NCI-H526 (cell line): ENCODE results near the gene XIAP.
A peak's percentile ranks its signal among the peaks of the same experiment; 100 is the strongest.
"Not testable (repeated sequence)": the region's sequence is repeated elsewhere in the genome, so short reads cannot be mapped to it uniquely, and the experiment has no call there.

Experiments
- DNase-seq, 2 experiments: peaks; one replicate each; lab custom pipeline; 2025; lab: John Stamatoyannopoulos, UW

XIAP gene

GRCh38 chrX:123876177-123876576, 16.3 kb downstream of the XIAP start:
- no peak for DNase-seq

DNA sequence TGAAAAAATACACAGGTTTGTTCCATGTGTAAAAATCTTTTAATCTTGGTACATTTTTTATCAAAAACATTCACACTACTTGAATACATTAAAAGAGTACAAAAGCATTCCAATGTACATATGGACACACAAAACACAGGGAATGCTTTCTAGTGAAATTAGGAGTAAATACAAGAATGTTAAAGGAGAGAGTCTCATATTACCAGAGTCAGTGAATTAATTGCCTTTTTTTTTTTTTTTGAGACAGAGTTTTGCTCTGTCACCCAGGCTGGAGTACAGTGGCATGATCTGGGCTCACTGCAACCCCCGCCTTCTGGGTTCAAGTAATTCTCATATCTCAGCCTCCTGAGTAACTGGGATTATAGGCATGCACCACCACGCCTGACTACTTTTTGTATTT, 17.0 kb downstream of the XIAP start:
- no peak for DNase-seq

DNA sequence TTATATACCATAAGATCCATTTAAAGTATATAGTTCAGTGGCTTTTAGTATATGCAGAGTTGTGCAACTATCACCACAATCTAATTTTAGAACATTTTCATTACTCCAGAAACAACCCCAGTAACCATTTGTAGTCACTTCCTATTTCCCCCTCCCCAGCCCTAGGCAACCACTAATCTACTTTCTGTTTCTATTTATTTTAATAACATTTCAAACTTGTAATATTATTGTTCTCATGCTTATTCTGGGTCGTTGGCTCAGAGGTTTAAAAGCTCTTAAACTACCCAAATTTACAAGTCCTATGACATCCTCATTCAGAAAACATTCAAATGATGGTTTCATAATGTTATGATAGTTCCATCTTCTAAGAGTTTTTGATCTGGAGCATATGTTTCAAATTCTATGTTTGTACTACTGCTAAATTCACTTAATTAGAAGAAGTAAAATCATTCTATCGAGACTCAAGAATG, 18.4 kb downstream of the XIAP start:
- no peak for DNase-seq

DNA sequence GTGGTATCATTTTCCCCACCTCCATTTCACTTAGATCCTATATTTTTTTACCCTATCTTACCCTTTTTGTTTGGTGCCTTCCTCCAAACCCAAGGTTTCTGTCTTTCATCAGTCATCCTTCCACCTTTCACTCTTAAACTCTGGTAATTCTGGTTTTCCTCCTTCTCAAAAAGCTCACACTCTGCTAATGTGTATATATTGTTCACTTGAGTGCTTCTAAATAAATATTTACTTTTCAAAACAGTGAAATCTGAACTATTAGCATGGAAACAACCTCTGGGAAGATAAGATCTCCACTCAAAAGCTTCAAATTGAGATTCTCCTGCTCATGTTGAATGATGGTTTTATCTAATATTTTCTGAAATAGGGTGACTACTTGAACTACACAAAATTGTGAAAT, 21.5 kb downstream of the XIAP start:
- no peak for DNase-seq

DNA sequence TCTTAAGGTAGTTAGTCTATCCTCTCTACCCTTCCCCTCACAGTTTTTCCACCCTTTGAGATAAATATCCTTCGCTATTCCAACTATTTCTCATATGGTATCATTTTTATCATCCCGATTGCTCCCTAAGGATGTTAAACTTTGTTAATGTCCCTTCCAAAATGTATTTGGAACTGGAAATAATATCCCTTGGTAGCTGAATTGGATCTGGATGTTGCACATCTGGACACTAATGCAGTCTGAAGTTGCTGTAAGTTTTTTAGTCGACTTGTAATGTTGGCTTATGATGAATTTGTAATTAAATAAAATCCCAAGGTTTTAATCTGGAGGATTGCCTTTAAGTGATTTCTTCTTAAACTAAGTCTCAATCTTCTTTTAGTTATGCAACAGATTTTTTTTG, 22.5 kb downstream of the XIAP start:
- DNase-seq = no peak

DNA sequence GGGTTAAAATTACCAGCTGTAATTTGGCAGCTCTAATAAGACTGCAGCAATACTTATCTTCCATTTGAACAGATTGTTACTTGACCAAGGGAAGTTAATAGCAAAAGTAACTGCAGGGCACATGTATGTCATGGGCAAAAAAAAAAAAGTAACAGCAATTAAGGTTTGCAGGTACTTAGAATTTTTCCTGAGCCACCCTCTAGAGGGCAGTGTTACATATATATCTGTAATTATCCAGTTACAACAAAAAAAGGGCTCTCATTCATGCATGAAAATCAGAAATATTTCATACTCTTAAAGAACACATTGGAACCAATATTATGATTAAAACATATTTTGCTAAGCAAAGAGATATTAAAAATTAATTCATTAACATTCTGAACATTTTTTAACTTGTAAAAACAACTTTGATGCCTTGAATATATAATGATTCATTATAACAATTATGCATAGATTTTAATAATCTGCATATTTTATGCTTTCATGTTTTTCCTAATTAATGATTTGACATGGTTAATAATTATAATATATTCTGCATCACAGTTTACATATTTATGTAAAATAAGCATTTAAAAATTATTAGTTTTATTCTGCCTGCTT, 25.1 kb downstream of the XIAP start:
- peak in 1 of 2 experiments; percentile 50 for DNase-seq

- no peak for DNase-seq
Measured at GRCh38 chrX:123899701-123900100, 39.8 kb downstream of the XIAP start.

GRCh38 chrX:123903261-123903660, 43.4 kb downstream of the XIAP start:
- DNase-seq = not testable (repeated sequence)

- no peak for DNase-seq
Measured at GRCh38 chrX:123905332-123905731, 45.5 kb downstream of the XIAP start.

DNA sequence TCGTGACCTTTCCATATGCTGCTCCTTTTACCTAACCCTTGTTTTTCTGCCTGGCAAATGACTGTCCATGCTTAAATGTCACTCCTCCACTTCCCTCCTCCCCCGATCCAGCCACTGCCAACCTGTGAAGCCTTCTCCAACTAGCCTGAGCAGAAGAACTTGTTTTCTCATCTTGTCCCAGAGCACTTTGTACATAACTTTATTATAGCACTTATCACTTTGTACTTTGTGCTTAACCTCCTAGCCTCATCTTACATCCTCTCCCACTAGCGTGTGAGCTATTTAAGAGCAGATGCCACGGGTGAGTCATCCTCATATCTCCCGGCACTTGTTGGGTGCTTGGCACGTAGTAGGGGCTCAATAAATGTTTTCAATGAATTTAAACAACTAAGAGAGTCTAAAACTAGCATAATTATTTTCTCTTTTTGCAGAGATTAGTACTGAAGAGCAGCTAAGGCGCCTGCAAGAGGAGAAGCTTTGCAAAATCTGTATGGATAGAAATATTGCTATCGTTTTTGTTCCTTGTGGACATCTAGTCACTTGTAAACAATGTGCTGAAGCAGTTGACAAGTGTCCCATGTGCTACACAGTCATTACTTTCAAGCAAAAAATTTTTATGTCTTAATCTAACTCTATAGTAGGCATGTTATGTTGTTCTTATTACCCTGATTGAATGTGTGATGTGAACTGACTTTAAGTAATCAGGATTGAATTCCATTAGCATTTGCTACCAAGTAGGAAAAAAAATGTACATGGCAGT, 46.9 kb downstream of the XIAP start:
- DNase-seq = no peak

GRCh38 chrX:123909523-123909922, 49.7 kb downstream of the XIAP start:
- DNase-seq = no peak

DNA sequence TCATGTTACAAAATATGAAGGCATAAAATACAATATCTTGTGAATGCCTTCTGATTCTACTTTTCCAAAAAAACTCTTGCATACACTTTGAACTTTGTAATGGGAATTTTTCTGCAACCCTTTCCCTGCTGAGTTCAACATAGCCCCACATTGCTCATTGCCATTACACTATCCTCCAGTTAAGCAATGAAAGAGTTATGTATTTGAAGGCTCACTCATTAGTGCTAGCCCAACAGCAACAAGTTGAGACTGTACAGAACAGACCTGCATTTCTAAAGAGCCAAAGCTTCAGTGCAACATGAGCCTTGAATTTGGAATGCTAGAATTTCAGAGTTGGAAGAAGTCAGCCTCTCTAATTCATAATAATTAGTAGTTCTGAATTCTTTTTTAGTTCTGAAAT, 57.2 kb downstream of the XIAP start:
- no peak for DNase-seq

DNA sequence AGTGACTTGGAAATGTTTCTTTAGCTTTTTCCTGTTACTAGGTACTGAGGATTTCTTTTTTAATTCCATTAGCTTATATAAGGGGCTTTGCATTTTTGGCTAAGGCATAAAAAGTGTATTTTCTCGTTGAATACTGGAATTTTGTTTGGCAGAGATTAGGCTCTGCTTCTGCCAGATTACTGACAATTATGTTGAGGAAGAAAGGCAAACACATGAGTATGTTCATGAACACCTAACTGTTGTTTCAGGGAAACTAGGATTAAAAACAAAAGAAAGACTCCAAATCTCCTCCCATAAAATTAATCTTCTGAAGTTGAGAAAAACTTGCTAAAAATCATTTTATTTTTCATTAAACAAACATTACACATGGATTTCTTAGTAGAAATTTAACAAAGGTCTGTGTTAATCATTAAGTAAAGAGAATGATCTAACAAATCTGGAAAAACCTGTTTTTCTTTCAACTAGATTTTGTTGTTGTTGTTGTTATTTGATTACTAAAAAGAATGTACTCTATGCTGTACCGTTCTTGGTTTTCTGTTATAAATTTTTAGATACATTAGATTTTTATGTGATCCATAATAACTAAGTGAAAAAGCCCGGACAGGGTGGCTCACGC, 58.4 kb downstream of the XIAP start:
- DNase-seq = no peak

DNA sequence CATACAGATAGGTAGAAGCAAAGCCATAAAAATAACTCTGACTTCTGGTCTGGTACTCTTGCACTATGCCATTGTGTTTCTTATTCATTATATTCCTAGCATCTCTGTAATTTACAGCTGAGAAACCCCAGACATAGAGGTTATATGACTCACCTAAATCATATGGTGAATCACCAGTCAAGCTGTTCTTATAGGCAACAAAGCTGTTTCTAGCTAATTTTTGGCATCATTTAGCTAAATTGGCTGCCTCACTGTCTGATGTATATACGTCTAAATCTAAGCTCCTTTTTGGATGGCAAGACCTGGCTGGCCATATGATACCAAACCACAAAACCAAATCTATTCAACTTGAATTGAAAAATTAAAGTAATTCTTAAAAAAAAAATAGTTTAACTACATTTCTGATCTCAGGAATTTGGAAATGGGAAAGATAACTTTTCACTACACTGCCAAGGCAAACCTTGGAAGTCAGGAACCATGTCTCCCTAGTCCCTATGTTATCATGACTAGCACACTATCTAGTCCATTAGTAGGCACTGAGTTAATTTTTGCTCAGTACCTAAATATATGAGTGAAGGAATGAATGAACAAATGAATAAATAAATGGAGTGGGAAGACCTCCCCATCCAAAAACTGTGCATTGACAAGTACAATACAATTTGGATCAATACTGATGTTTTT, 60.4 kb downstream of the XIAP start:
- DNase-seq = no peak

- DNase-seq = no peak
Measured at GRCh38 chrX:123923211-123923610, 63.4 kb downstream of the XIAP start.

DNA sequence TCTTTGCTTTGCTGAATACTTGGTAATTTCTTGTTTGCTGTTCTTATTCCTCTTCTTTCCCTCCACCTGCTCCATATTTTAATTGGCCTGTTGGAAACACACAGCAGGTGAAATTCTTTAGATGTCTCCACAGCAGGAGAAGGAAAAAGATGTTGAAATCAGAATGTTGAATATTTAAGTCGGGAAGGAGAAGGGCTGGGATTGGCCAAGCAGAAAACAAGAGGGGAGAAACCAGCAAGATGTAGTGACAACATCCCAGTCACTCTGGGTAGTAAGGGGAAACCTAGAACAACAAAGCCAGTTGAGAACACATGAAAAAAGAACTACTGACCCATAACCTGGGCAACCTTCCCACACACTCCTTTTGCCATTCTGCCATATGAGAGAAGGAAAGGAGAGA, 64.3 kb downstream of the XIAP start:
- no peak for DNase-seq

DNA sequence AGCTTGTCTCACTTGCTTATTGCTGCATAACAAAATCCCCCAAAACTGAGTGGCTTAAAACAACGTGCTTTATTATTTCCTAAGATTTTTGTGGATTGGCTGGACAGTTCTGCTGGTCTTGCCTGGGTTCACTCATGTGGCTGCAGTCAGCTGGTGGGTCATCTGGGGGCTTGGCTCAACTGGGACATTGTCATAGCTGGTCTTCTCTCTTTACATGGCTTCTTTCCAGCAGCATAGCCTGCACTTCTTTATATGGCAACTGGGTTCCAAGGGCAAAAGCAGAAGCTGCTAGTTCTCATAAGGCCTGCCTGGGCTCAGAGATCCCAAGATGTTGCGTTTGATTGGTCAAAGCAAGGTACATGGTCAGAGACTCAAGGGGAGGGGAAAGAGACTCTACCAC, 68.0 kb downstream of the XIAP start:
- DNase-seq = no peak

DNA sequence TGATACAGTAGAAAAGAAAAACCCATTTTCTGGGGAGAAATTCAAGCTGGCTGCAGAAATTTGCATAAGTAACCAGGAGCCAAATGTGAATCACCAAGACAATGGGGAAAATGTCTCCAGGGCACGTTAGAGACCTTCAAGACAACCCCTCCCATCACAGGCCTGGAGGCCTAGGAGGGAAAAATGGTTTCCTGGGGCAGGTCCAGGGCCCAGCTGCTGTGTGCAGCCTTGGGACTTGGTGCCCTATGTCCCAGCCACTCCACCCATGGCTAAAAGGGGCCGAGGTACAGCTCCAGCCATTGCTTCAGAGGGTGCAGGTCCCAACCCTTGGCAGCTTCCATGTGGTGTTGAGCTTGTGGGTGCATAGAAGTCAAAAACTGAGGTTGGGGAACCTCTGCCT, 72.2 kb downstream of the XIAP start:
- not testable (repeated sequence) for DNase-seq

DNA sequence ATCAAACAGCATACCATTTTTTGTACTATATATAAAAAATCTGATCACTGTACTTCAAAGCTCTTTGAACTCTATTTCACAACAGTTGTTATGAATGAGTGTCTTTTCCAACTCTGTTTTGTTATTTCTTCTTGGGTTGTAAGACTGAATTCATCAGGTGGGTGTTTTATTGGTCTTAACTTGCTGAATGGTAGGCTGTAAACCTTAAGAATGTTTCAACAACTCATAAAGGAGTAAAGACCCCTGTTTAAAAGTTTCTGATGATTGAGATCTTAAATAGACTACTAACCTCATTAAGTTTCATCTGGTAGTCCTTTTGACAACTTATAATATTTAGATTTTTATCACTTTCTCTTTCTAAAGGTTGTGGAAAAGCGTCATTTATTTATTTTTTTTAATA, 83.2 kb downstream of the XIAP start:
- DNase-seq = no peak

- DNase-seq = no peak
Measured at GRCh38 chrX:123943488-123943887, 83.6 kb downstream of the XIAP start.

DNA sequence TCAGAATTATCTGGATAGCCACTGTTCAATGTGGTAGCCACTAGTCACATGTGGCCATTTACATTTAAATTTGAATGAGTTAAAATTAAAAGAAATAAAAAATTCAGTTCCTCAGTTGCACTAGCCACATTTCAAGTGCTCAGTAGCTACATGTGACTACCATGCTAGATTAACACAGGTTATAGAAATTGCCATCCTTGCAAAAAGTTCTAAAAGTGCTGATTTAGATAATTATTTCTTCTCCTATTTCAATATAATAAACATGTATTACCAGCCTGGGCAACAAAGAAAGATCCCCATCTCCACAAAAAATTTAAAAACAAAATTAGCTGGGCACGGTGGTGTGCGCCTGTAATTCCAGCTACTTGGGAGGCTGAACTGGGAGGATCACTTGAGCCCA, 90.0 kb downstream of the XIAP start:
- DNase-seq = no peak

GRCh38 chrX:123959281-123960063, 99.6 kb downstream of the XIAP start:
- DNase-seq = peak in 1 of 2 experiments; percentile 57
